ENCODE measurements around the gene XCR1.

The XCR1 gene

GRCh38 chr3:45972534-45973402 lies 54.5 kb downstream of the XCR1 start:
- Histone ChIP-seq H3K9me3 (ENCODE audit: insufficient read depth, low read length) (no peaks in the 10 kb centered on the region), H3K4me3 (ENCODE audit: insufficient read depth, low read length, poor library complexity, severe bottlenecking) (no peak overlapping the region), H3K27me3 (ENCODE audit: low read length) (no peaks in the 10 kb centered on the region), H4K20me1 (ENCODE audit: low read depth, low read length) (no peaks in the 10 kb centered on the region), H3K79me2 (ENCODE audit: insufficient read depth, low read length) (no peaks in the 10 kb centered on the region), H2AFZ (ENCODE audit: low read depth, low read length, severe bottlenecking) (no peak overlapping the region), H3K9ac (ENCODE audit: low read length) (no peak overlapping the region), H3K4me2 (ENCODE audit: low read depth, low read length, poor library complexity, severe bottlenecking) (no peak overlapping the region), H3F3A (ENCODE audit: insufficient read depth) (0 out of 2 replicates have a peak, but pooled peaks cover 9% of the 10 kb centered on the region), H3K9me2 (replicated peaks; ENCODE audit: insufficient read depth, low read length) (no peaks in the 10 kb centered on the region), H3K27ac (ENCODE audit: low read depth, low read length) (no peak overlapping the region), H3K36me3 (ENCODE audit: low read length) (peaks cover 14% of the 10 kb centered on the region; the same call in 1 of the 2 replicates)
- no peak for TF ChIP-seq EZH2phosphoT487 (conservative IDR thresholded peaks at IDR 0.05; ENCODE audit: low read length)
- TF ChIP-seq, protein P1, sequence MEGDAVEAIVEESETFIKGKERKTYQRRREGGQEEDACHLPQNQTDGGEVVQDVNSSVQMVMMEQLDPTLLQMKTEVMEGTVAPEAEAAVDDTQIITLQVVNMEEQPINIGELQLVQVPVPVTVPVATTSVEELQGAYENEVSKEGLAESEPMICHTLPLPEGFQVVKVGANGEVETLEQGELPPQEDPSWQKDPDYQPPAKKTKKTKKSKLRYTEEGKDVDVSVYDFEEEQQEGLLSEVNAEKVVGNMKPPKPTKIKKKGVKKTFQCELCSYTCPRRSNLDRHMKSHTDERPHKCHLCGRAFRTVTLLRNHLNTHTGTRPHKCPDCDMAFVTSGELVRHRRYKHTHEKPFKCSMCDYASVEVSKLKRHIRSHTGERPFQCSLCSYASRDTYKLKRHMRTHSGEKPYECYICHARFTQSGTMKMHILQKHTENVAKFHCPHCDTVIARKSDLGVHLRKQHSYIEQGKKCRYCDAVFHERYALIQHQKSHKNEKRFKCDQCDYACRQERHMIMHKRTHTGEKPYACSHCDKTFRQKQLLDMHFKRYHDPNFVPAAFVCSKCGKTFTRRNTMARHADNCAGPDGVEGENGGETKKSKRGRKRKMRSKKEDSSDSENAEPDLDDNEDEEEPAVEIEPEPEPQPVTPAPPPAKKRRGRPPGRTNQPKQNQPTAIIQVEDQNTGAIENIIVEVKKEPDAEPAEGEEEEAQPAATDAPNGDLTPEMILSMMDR (IDR thresholded peaks at IDR 0.05; ENCODE audit: insufficient read depth, low read length, poor library complexity, severe bottlenecking) = no peak

DNA sequence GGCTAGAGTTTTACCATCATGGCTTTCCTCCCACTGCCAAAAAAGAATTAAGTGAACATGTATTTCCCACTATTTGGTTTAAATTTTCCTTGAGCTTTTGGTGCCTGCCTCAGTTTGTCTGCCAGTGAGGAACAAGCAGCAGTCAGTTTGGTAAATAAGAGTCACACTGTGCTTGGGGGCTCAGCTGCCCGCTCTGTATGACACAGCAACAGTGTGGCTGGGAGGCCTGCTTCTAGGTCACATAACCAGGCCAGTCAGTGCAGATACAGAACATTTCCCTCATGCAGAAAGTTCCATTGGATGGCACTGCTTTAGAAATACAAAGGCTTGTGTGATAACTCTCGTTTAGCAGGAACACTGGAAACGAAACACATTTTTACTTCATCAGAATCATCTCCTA lies 57.3 kb downstream of the XCR1 start:
- H3K4me2 ChIP-seq (ENCODE audit: low read depth, low read length, poor library complexity, severe bottlenecking) = no peak overlapping the region
- peaks cover 12% of the 10 kb centered on the region; the same call in 1 of the 2 replicates for H3K36me3 ChIP-seq (ENCODE audit: low read length)
- no peaks in the 10 kb centered on the region for H3K27me3 ChIP-seq (ENCODE audit: low read length)
- no peaks in the 10 kb centered on the region for H4K20me1 ChIP-seq (ENCODE audit: low read depth, low read length)
- 0 out of 2 replicates have a peak, but pooled peaks cover 9% of the 10 kb centered on the region for H3F3A ChIP-seq (ENCODE audit: insufficient read depth)
- TF ChIP-seq EZH2phosphoT487 (conservative IDR thresholded peaks at IDR 0.05; ENCODE audit: low read length) = no peak
- TF ChIP-seq, protein P1 (IDR thresholded peaks at IDR 0.05; ENCODE audit: insufficient read depth, low read length, poor library complexity, severe bottlenecking) = no peak
- H3K9me3 ChIP-seq (ENCODE audit: insufficient read depth, low read length) = no peaks in the 10 kb centered on the region
- H3K9ac ChIP-seq (ENCODE audit: low read length) = no peak overlapping the region
- H2AFZ ChIP-seq (ENCODE audit: low read depth, low read length, severe bottlenecking) = no peak overlapping the region
- no peak overlapping the region for H3K27ac ChIP-seq (ENCODE audit: low read depth, low read length)
- no peak overlapping the region for H3K4me3 ChIP-seq (ENCODE audit: insufficient read depth, low read length, poor library complexity, severe bottlenecking)
- H3K9me2 ChIP-seq (replicated peaks; ENCODE audit: insufficient read depth, low read length) = no peaks in the 10 kb centered on the region
- H3K79me2 ChIP-seq (ENCODE audit: insufficient read depth, low read length) = no peaks in the 10 kb centered on the region

GRCh38 chr3:45969116-45969515 lies 58.2 kb downstream of the XCR1 start:
- no peak overlapping the region for H3K9ac ChIP-seq (ENCODE audit: low read length)
- H3K36me3 ChIP-seq (ENCODE audit: low read length) = peaks cover 13% of the 10 kb centered on the region; the same call in 1 of the 2 replicates
- no peak overlapping the region for H3K27ac ChIP-seq (ENCODE audit: low read depth, low read length)
- 0 out of 2 replicates have a peak, but pooled peaks cover 9% of the 10 kb centered on the region for H3F3A ChIP-seq (ENCODE audit: insufficient read depth)
- H3K27me3 ChIP-seq (ENCODE audit: low read length) = no peaks in the 10 kb centered on the region
- H3K9me3 ChIP-seq (ENCODE audit: insufficient read depth, low read length) = no peaks in the 10 kb centered on the region
- TF ChIP-seq, protein P1 (IDR thresholded peaks at IDR 0.05; ENCODE audit: insufficient read depth, low read length, poor library complexity, severe bottlenecking) = no peak
- TF ChIP-seq EZH2phosphoT487 (conservative IDR thresholded peaks at IDR 0.05; ENCODE audit: low read length) = no peak
- H4K20me1 ChIP-seq (ENCODE audit: low read depth, low read length) = no peaks in the 10 kb centered on the region
- H3K79me2 ChIP-seq (ENCODE audit: insufficient read depth, low read length) = no peaks in the 10 kb centered on the region
- H2AFZ ChIP-seq (ENCODE audit: low read depth, low read length, severe bottlenecking) = no peak overlapping the region
- H3K4me3 ChIP-seq (ENCODE audit: insufficient read depth, low read length, poor library complexity, severe bottlenecking) = no peak overlapping the region
- H3K4me2 ChIP-seq (ENCODE audit: low read depth, low read length, poor library complexity, severe bottlenecking) = no peak overlapping the region
- H3K9me2 ChIP-seq (replicated peaks; ENCODE audit: insufficient read depth, low read length) = no peaks in the 10 kb centered on the region

Data from SU-DHL-6 (cell line).